ENCODE results near the gene FLNB. TPM values are rescaled to one million over a fixed set of nuclear protein-coding genes. Genes with fewer than 3 reads are reported as not detected.

The FLNB gene
- total and polyA plus RNA-seq, 2 of the 8 experiments (the other 6 are each of a cell fraction or from before 2014, with no cell fraction given): 72.3 to 118 TPM

- Histone ChIP-seq H2AFZ (ENCODE audit: low read length) (no peak overlapping the region), H4K20me1 (replicated peaks in 1 of 2; ENCODE audit: control insufficient read depth in 1 of 2, insufficient read depth in 2 of 2, low read length in 2 of 2) (peaks cover 5 to 9% of the 10 kb centered on the region in 2 experiments), H4K5ac (ENCODE audit: insufficient read length, low read depth, low read length) (no peak overlapping the region), H2BK20ac (ENCODE audit: low read length) (no peak overlapping the region), H2BK120ac (replicated peaks; ENCODE audit: low read depth, low read length) (no peak overlapping the region), H3K27me3 (replicated peaks in 1 of 4; ENCODE audit: control insufficient read depth in 3 of 4, extremely low read depth in 1 of 4, insufficient read depth in 3 of 4, low read length in 3 of 4) (no peaks in the 10 kb centered on the region), H4K8ac (ENCODE audit: extremely low read depth, insufficient read depth, low read length) (no peak overlapping the region), H3K9ac (replicated peaks in 1 of 4; ENCODE audit: extremely low read depth in 1 of 4, low read depth in 3 of 4, low read length in 3 of 4) (no peak overlapping the region), H3K14ac (ENCODE audit: insufficient read length) (no peak overlapping the region), H3K4me2 (ENCODE audit: insufficient read depth in 1 of 2, low read depth in 2 of 2, low read length in 2 of 2) (no peak overlapping the region), H2AK5ac (ENCODE audit: low read depth, low read length) (no peak overlapping the region), H4K91ac (replicated peaks; ENCODE audit: insufficient read length, low read length) (no peak overlapping the region), H3K79me1 (ENCODE audit: low read depth, low read length) (peaks cover 17% of the 10 kb centered on the region), H3K79me2 (ENCODE audit: control insufficient read depth in 1 of 2, insufficient read depth in 2 of 2, low read length in 2 of 2) (peaks cover 4 to 71% of the 10 kb centered on the region in 2 experiments; a peak in 3 of 4 replicates), H3K56ac (replicated peaks; ENCODE audit: insufficient read length, low read depth, low read length) (no peak overlapping the region), H3K4ac (replicated peaks; ENCODE audit: insufficient read length, low read depth, low read length) (no peak overlapping the region), H3K27ac (ENCODE audit: low read depth, low read length) (no peak overlapping the region; the same call in 1 of the 2 replicates), H3K4me1 (replicated peaks in 1 of 4; ENCODE audit: control insufficient read depth in 3 of 4, insufficient read depth in 4 of 4, low read length in 3 of 4) (no peaks in the 10 kb centered on the region), H3K9me3 (ENCODE audit: insufficient read depth in 2 of 2, low read depth in 1 of 2, low read length in 1 of 2) (no peaks in the 10 kb centered on the region), H3K4me3 (ENCODE audit: extremely low read depth in 1 of 4, insufficient read depth in 2 of 4, low read depth in 3 of 4, low read length in 4 of 4) (no peak overlapping the region), H2BK12ac (ENCODE audit: low read depth, low read length) (no peak overlapping the region), H2BK5ac (ENCODE audit: low read depth, low read length) (no peak overlapping the region), H3K23ac (ENCODE audit: insufficient read length) (no peak overlapping the region), H3K23me2 (ENCODE audit: low read depth, low read length) (no peaks in the 10 kb centered on the region), H3K36me3 (ENCODE audit: control insufficient read depth in 2 of 4, insufficient read depth in 4 of 4, low read length in 3 of 4) (peaks cover 0 to 10% (median 2%) of the 10 kb centered on the region in 4 experiments; a peak in 3 of 8 replicates), H3K18ac (ENCODE audit: extremely low read depth, low read length) (no peak overlapping the region), H2BK15ac (ENCODE audit: low read length) (no peak overlapping the region)
- 83% methylated on average over 3 of the region's 3 CpGs; no CpG with 5 or more reads in 1 of the 2 experiments for WGBS, 2 experiments (ENCODE audit: extremely low coverage in 1 of 2, insufficient coverage in 1 of 2, insufficient read length in 1 of 2, insufficient replicate concordance in 2 of 2, low coverage in 1 of 2, low lambda C conversion rate in 2 of 2, missing lambda C conversion rate in 1 of 2)
- TF ChIP-seq BRCA1 (IDR thresholded peaks at IDR 0.05; ENCODE audit: low read depth, low read length) (no peak), MAFK (IDR thresholded peaks at IDR 0.05; ENCODE audit: low read depth, low read length) (no peak), NANOG (IDR thresholded peaks at IDR 0.05; ENCODE audit: insufficient read depth, low read depth, low read length, poor library complexity, severe bottlenecking) (no peak), HDAC2 (IDR thresholded peaks at IDR 0.05; ENCODE audit: borderline replicate concordance in 1 of 2, low read depth in 2 of 2, low read length in 2 of 2) (no peak), ATF3 (IDR thresholded peaks at IDR 0.05; ENCODE audit: insufficient read depth, low read depth, low read length) (no peak), TBP (IDR thresholded peaks at IDR 0.05; ENCODE audit: low read depth, low read length) (no peak), E2F6 (IDR thresholded peaks at IDR 0.05) (no peak), POLR2A (IDR thresholded peaks at IDR 0.05; ENCODE audit: control extremely low read depth in 1 of 2, low read depth in 2 of 2, low read length in 2 of 2) (no peak), NRF1 (IDR thresholded peaks at IDR 0.05; ENCODE audit: low read depth, low read length) (no peak)
- CTCF ChIA-PET (ENCODE audit: partially characterized antibody): interaction anchor here (0.8 to 1.4 kb wide), 4 partner anchors 9 to 14 kb away, joined by 3 read pairs; no protein-coding TSS in a partner anchor
- no peak for FAIRE-seq
- POLR2A ChIA-PET (ENCODE audit: partially characterized antibody): interaction anchor here (0.9 kb wide), 2 partner anchors 10 to 53 kb away, joined by 3 read pairs; no protein-coding TSS in a partner anchor
- DNase-seq (ENCODE audit: low read depth in 1 of 2, low spot score in 2 of 2): no peak
These were observed 64.5 kb downstream of the FLNB start for GRCh38 chr3:58072763-58073130.
